Measurements from ENCODE around the gene NFIX. TPM values are rescaled to one million over a fixed set of nuclear protein-coding genes. Genes with fewer than 3 reads are reported as not detected.
A peak's percentile ranks its signal among the peaks of the same experiment; 100 is the strongest.

Gene NFIX
- total RNA-seq, 2 experiments from 2014 or later, result 3.0 to 3.3 TPM

GRCh38 chr19:13029893-13030292, 34.6 kb downstream of the NFIX start:
- intact Hi-C loops (cut with DNase I, micrococcal nuclease), result loop anchor here (5.0 to 10.0 kb wide), 2 partner anchors 43 to 45 kb away; no protein-coding TSS in a partner anchor
- POLR2A ChIA-PET, result no interaction called here
- no peaks in the 10 kb centered on the region for H3K4me1 Mint-ChIP-seq (ENCODE audit: low read depth)

GRCh38 chr19:13031917-13032623, 36.8 kb downstream of the NFIX start:
- DNase-seq, result no peak
- Histone ChIP-seq H3K36me3 (ENCODE audit: insufficient read depth, low read length) (no peaks in the 10 kb centered on the region), H3K4me3 (ENCODE audit: low read length) (no peak overlapping the region), H3K27ac (ENCODE audit: low read depth in 1 of 2, low read length in 2 of 2) (no peak overlapping the region), H3K9me3 (ENCODE audit: control insufficient read depth in 1 of 2, insufficient read depth in 1 of 2, low read length in 2 of 2) (no peaks in the 10 kb centered on the region), H3K4me1 (ENCODE audit: insufficient read depth, low read length) (no peaks in the 10 kb centered on the region), H3K27me3 (ENCODE audit: control insufficient read depth in 1 of 2, insufficient read depth in 2 of 2, low read length in 2 of 2) (peaks cover 0 to 6% of the 10 kb centered on the region in 2 experiments)
- H3K9me3 Mint-ChIP-seq, result no peaks in the 10 kb centered on the region
- ChIA-PET CTCF (interaction anchor here (1.1 kb wide), 1 partner anchor 29 kb away, joined by 3 read pairs; no protein-coding TSS in a partner anchor), POLR2A (no interaction called here)
- no peaks in the 10 kb centered on the region for H3K4me1 Mint-ChIP-seq (ENCODE audit: low read depth)
- H3K4me3 Mint-ChIP-seq, result no peak overlapping the region
- ATAC-seq (ENCODE audit: poor library complexity), result no peak
- no peak overlapping the region for H3K27ac Mint-ChIP-seq
- no peak for TF ChIP-seq CTCF (IDR thresholded peaks at IDR 0.05)
- no peaks in the 10 kb centered on the region for H3K36me3 Mint-ChIP-seq (ENCODE audit: low read depth)
- no peaks in the 10 kb centered on the region for H3K27me3 Mint-ChIP-seq
- intact Hi-C loops (cut with DNase I, micrococcal nuclease), result loop anchor here (5.0 to 10.0 kb wide), 2 partner anchors 45 to 47 kb away; no protein-coding TSS in a partner anchor

More at GRCh38 chr19:13029893-13030292, 34.6 kb downstream of the NFIX start:
- no peak overlapping the region for H3K27ac ChIP-seq (ENCODE audit: low read depth in 1 of 2, low read length in 2 of 2)
- peaks cover 19% of the 10 kb centered on the region for H3K27me3 Mint-ChIP-seq
- peaks cover 6% of the 10 kb centered on the region for H3K36me3 Mint-ChIP-seq (ENCODE audit: low read depth)
- DNase-seq (peak in 1 of 14 experiments; percentile 23), ATAC-seq (ENCODE audit: poor library complexity) (no peak)
- H3K4me1 ChIP-seq (ENCODE audit: insufficient read depth, low read length), result no peaks in the 10 kb centered on the region
- TF ChIP-seq CTCF (IDR thresholded peaks at IDR 0.05), result no peak
- peaks cover 3 to 7% of the 10 kb centered on the region in 2 experiments for H3K27me3 ChIP-seq (ENCODE audit: control insufficient read depth in 1 of 2, insufficient read depth in 2 of 2, low read length in 2 of 2)
- CTCF ChIA-PET, result interaction anchor here (1.2 to 1.5 kb wide), 2 partner anchors 31 to 45 kb away, joined by 3 read pairs; no protein-coding TSS in a partner anchor
- no peaks in the 10 kb centered on the region for H3K36me3 ChIP-seq (ENCODE audit: insufficient read depth, low read length)
- H3K27ac Mint-ChIP-seq, result no peak overlapping the region
- no peaks in the 10 kb centered on the region for H3K9me3 ChIP-seq (ENCODE audit: control insufficient read depth in 1 of 2, insufficient read depth in 1 of 2, low read length in 2 of 2)
- H3K9me3 Mint-ChIP-seq, result no peaks in the 10 kb centered on the region
- H3K4me3 ChIP-seq (ENCODE audit: low read length), result no peak overlapping the region
- H3K4me3 Mint-ChIP-seq, result no peak overlapping the region

- H3K27ac Mint-ChIP-seq, result no peak overlapping the region
- no peak overlapping the region for H3K4me3 Mint-ChIP-seq
- CTCF ChIA-PET, result interaction anchor here (1.3 to 1.4 kb wide), 2 partner anchors 19 to 22 kb away, joined by 3 read pairs; no protein-coding TSS in a partner anchor
- Histone ChIP-seq H3K4me1 (ENCODE audit: insufficient read depth, low read length) (no peaks in the 10 kb centered on the region), H3K27me3 (ENCODE audit: control insufficient read depth in 1 of 2, insufficient read depth in 2 of 2, low read length in 2 of 2) (peaks cover 0 to 6% of the 10 kb centered on the region in 2 experiments), H3K36me3 (ENCODE audit: insufficient read depth, low read length) (no peaks in the 10 kb centered on the region), H3K9me3 (ENCODE audit: control insufficient read depth in 1 of 2, insufficient read depth in 1 of 2, low read length in 2 of 2) (no peaks in the 10 kb centered on the region), H3K4me3 (ENCODE audit: low read length) (no peak overlapping the region), H3K27ac (ENCODE audit: low read depth in 1 of 2, low read length in 2 of 2) (no peak overlapping the region)
- H3K36me3 Mint-ChIP-seq (ENCODE audit: low read depth), result no peaks in the 10 kb centered on the region
- no peaks in the 10 kb centered on the region for H3K4me1 Mint-ChIP-seq (ENCODE audit: low read depth)
- no peak for TF ChIP-seq CTCF (IDR thresholded peaks at IDR 0.05)
- DNase-seq (no peak), ATAC-seq (ENCODE audit: poor library complexity) (no peak)
- POLR2A ChIA-PET, result no interaction called here
- no peaks in the 10 kb centered on the region for H3K9me3 Mint-ChIP-seq
- intact Hi-C loops (cut with DNase I, micrococcal nuclease), result loop anchor here (5.0 to 10.0 kb wide), 2 partner anchors 46 to 48 kb away; no protein-coding TSS in a partner anchor
- no peaks in the 10 kb centered on the region for H3K27me3 Mint-ChIP-seq
These were observed 37.6 kb downstream of the NFIX start for GRCh38 chr19:13032837-13033236.
